ENCODE measurements around the gene IRF4. TPM values are rescaled to one million over a fixed set of nuclear protein-coding genes. Genes with fewer than 3 reads are reported as not detected.

The IRF4 gene
- total and polyA plus RNA-seq, 2 donors (not counting 3 experiments of a cell fraction or from before 2014, with no cell fraction given) = not detected

GRCh38 chr6:369559-370431 lies 21.8 kb upstream of the IRF4 start:
- dilution Hi-C loops (cut with MboI; ENCODE audit: extremely low pct_ligation_motif_present, low sequenced_read_pairs) = no loop called here
- ChIA-PET CTCF (interaction anchor here (1.1 kb wide), 1 partner anchor 181 kb away, joined by 3 read pairs; no protein-coding TSS in a partner anchor), POLR2A (no interaction called here)
- DNase-seq (ENCODE audit: low read depth, low spot score) (no peak), FAIRE-seq (no peak)
- H3K4me2 ChIP-seq (ENCODE audit: insufficient read depth, low read length) = no peak overlapping the region
- H3K36me3 ChIP-seq (ENCODE audit: control insufficient read depth in 2 of 2, extremely low read depth in 1 of 2, insufficient read depth in 2 of 2, low read length in 2 of 2) = no peaks in the 10 kb centered on the region
- H3K79me2 ChIP-seq (ENCODE audit: control insufficient read depth, insufficient read depth, low read length) = no peaks in the 10 kb centered on the region
- H3K9me3 ChIP-seq (replicated peaks; ENCODE audit: control insufficient read depth, insufficient read depth, low read length) = peaks cover 2% of the 10 kb centered on the region
- H3K9me1 ChIP-seq (replicated peaks; ENCODE audit: control insufficient read depth, extremely low read depth, insufficient read depth, low read length) = no peaks in the 10 kb centered on the region
- no peak overlapping the region for H3K4me3 ChIP-seq (replicated peaks in 1 of 3; ENCODE audit: insufficient read depth in 1 of 3, low read depth in 1 of 3, low read length in 3 of 3)
- H3K27ac ChIP-seq (ENCODE audit: insufficient read depth, low read depth, low read length) = no peak overlapping the region
- intact Hi-C loops (cut with micrococcal nuclease) = loop anchor here (5.0 kb wide), 1 partner anchor 182 kb away; no protein-coding TSS in a partner anchor
- H3K27me3 ChIP-seq (ENCODE audit: control insufficient read depth in 2 of 2, insufficient read depth in 2 of 2, low read length in 2 of 2) = peaks cover 0 to 6% of the 10 kb centered on the region in 2 experiments
- TF ChIP-seq JUN (IDR thresholded peaks at IDR 0.05; ENCODE audit: borderline replicate concordance, insufficient read depth, insufficient read length, low read depth) = no peak
- TF ChIP-seq POLR2AphosphoS5 (IDR thresholded peaks at IDR 0.05; ENCODE audit: insufficient read depth, low read depth, low read length) = no peak
- no peak for TF ChIP-seq POLR2A (IDR thresholded peaks at IDR 0.05; ENCODE audit: low read depth, low read length)
- TF ChIP-seq FOS (IDR thresholded peaks at IDR 0.05; ENCODE audit: borderline replicate concordance, insufficient read depth, low read length) = no peak
- TF ChIP-seq CTCF (IDR thresholded peaks at IDR 0.05; ENCODE audit: extremely low read depth in 1 of 2, insufficient read depth in 1 of 2, low read depth in 1 of 2, low read length in 2 of 2) = no peak
- no peak for TF ChIP-seq EZH2 (IDR thresholded peaks at IDR 0.05; ENCODE audit: borderline replicate concordance, low read depth, low read length, severe bottlenecking)
- no peak for TF ChIP-seq GATA2 (IDR thresholded peaks at IDR 0.05; ENCODE audit: insufficient read depth, insufficient read length, low read depth, low read length)
- no peaks in the 10 kb centered on the region for H3K4me1 ChIP-seq (ENCODE audit: control insufficient read depth, extremely low read depth, insufficient read depth, low read length)
- H2AFZ ChIP-seq (ENCODE audit: low read depth, low read length) = no peak overlapping the region
- BruUV-seq (replicated peaks) = no TSS peak
- no peaks in the 10 kb centered on the region for H4K20me1 ChIP-seq (replicated peaks; ENCODE audit: control insufficient read depth, extremely low read depth, insufficient read depth, low read length)
- H3K9ac ChIP-seq (replicated peaks; ENCODE audit: extremely low read depth, insufficient read depth, low read length) = no peak overlapping the region
